Endothelial cell of umbilical vein (primary cell): Measurements from ENCODE around the gene NMT2. TPM values are rescaled to one million over a fixed set of nuclear protein-coding genes. Genes with fewer than 3 reads are reported as not detected.

Experiments
- BruUV-seq: library from RNA; stranded (reverse); fragments of 400-500 nt; replicated peaks from 2 replicates; lab custom pipeline; 2021; lab: Mats Ljungman, UMichigan
- CTCF ChIA-PET: fragments of 300-600, 350-600 bp; sonication (Branson Sonifier 250); formaldehyde crosslinking; loops from one replicate; lab custom pipeline; 2021; ENCODE audit warnings: antibody characterized with exemption, inconsistent platforms; lab: Charles Lee
- POLR2A ChIA-PET: fragments of 300-600, 350-600 bp; sonication (Branson Sonifier 250); formaldehyde crosslinking; loops from one replicate; lab custom pipeline; 2021; ENCODE audit warnings: antibody characterized with exemption, inconsistent platforms; lab: Charles Lee
- DNase-seq: peaks from one replicate; pipeline ENCODE4 v3.0.0-alpha.2; 2011; ENCODE audit warnings: low read depth, low spot score
- FAIRE-seq: peaks from 2 replicates; lab custom pipeline; 2011; peaks lifted over from hg19 to GRCh38; lab: Jason Lieb, UNC
- H2AFZ ChIP-seq: 2 replicates; pipeline ENCODE4 v1.6.0; 2012; ENCODE audit warnings: low read depth, low read length, control low read depth, inconsistent platforms
- H3K27ac ChIP-seq: 2 replicates; pipeline ENCODE4 v1.5.1; 2011; ENCODE audit warnings: low read depth, mild to moderate bottlenecking, control low read depth, low read length, moderate library complexity; ENCODE audit not compliant: insufficient read depth
- H3K27me3 ChIP-seq, 2 experiments: 2 replicates each; pipeline versions ENCODE4 v1.6.0 to v1.6.1; 2011; ENCODE audit warnings: low read length in 2 of 2, mixed read lengths in 1 of 2; ENCODE audit not compliant: control insufficient read depth in 2 of 2, insufficient read depth in 2 of 2
- H3K36me3 ChIP-seq, 2 experiments: 2 replicates in 1 of 2; 3 replicates in 1 of 2; pipeline ENCODE4 v1.5.1; 2011; ENCODE audit warnings: low read length in 2 of 2, mild to moderate bottlenecking in 1 of 2, moderate library complexity in 1 of 2; ENCODE audit not compliant: control insufficient read depth in 2 of 2, insufficient read depth in 2 of 2; ENCODE audit errors: extremely low read depth in 1 of 2
- H3K4me1 ChIP-seq: 3 replicates; pipeline ENCODE4 v1.5.1; 2011; ENCODE audit warnings: mild to moderate bottlenecking, low read length; ENCODE audit not compliant: control insufficient read depth, insufficient read depth; ENCODE audit errors: extremely low read depth
- H3K4me2 ChIP-seq: 2 replicates; pipeline ENCODE4 v1.6.1; 2011; ENCODE audit warnings: low read length, control low read depth, mixed read lengths; ENCODE audit not compliant: insufficient read depth
- H3K4me3 ChIP-seq, 3 experiments: fragments of 200-600 bp in 1 of 3; sonication (generic), shearing (Covaris generic) in 1 of 3; replicated peaks in 1 of 3; 2 replicates each; pipeline ENCODE4 v1.5.1; 2011 to 2016; ENCODE audit warnings: control low read depth in 3 of 3, low read length in 3 of 3, mild to moderate bottlenecking in 2 of 3, inconsistent platforms in 1 of 3, low read depth in 1 of 3, moderate library complexity in 1 of 3; ENCODE audit not compliant: insufficient read depth in 1 of 3
- H3K79me2 ChIP-seq: 2 replicates; pipeline ENCODE4 v1.6.0; 2012; ENCODE audit warnings: low read length, inconsistent platforms; ENCODE audit not compliant: control insufficient read depth, insufficient read depth
- H3K9ac ChIP-seq: replicated peaks from 2 replicates; pipeline ENCODE3; 2011; ENCODE audit warnings: low read length, control low read depth; ENCODE audit not compliant: insufficient read depth; ENCODE audit errors: extremely low read depth
- H3K9me1 ChIP-seq: replicated peaks from 3 replicates; pipeline ENCODE4 v1.6.0; 2011; ENCODE audit warnings: mild to moderate bottlenecking, low read length; ENCODE audit not compliant: control insufficient read depth, insufficient read depth; ENCODE audit errors: extremely low read depth
- H3K9me3 ChIP-seq: replicated peaks from 2 replicates; pipeline ENCODE4 v1.5.1; 2012; ENCODE audit warnings: low read length, inconsistent platforms; ENCODE audit not compliant: control insufficient read depth, insufficient read depth
- H4K20me1 ChIP-seq: replicated peaks from 2 replicates; pipeline ENCODE3; 2011; ENCODE audit warnings: mild to moderate bottlenecking, low read length; ENCODE audit not compliant: control insufficient read depth, insufficient read depth; ENCODE audit errors: extremely low read depth
- CTCF ChIP-seq, 2 donors: IDR thresholded peaks; 1 replicate in 1 of 2; 2 replicates in 1 of 2; pipeline ENCODE4 v1.5.1; 2011; ENCODE audit warnings: low read length in 2 of 2, mild to moderate bottlenecking in 2 of 2, moderate library complexity in 2 of 2, control low read depth in 1 of 2, inconsistent platforms in 1 of 2, low read depth in 1 of 2; ENCODE audit not compliant: insufficient read depth in 1 of 2; ENCODE audit errors: extremely low read depth in 1 of 2
- EZH2 ChIP-seq: IDR thresholded peaks from 2 replicates; pipeline ENCODE4 v1.6.1; 2012; ENCODE audit warnings: borderline replicate concordance, low read depth, mild to moderate bottlenecking, moderate library complexity, low read length, inconsistent platforms; ENCODE audit not compliant: severe bottlenecking
- FOS ChIP-seq: IDR thresholded peaks from 2 replicates; pipeline ENCODE4 v1.6.1; 2011; ENCODE audit warnings: mild to moderate bottlenecking, low read length, moderate library complexity, borderline replicate concordance; ENCODE audit not compliant: insufficient read depth
- GATA2 ChIP-seq: IDR thresholded peaks from 2 replicates; pipeline ENCODE4 v1.7.0; 2011; ENCODE audit warnings: low read depth, mild to moderate bottlenecking, moderate library complexity, mixed read lengths, low read length; ENCODE audit not compliant: insufficient read length, insufficient read depth
- JUN ChIP-seq: IDR thresholded peaks from 2 replicates; pipeline ENCODE4 v1.6.1; 2011; ENCODE audit warnings: borderline replicate concordance, low read depth; ENCODE audit not compliant: insufficient read length, insufficient read depth
- MYC ChIP-seq: IDR thresholded peaks from one replicate; pipeline ENCODE4 v1.6.1; 2011; ENCODE audit warnings: mild to moderate bottlenecking, low read depth, low read length
- POLR2A ChIP-seq: IDR thresholded peaks from 2 replicates; pipeline ENCODE4 v1.6.1; 2012; ENCODE audit warnings: low read depth, mild to moderate bottlenecking, control low read depth, low read length
- POLR2AphosphoS5 ChIP-seq: IDR thresholded peaks from 2 replicates; pipeline ENCODE4 v1.6.1; 2012; ENCODE audit warnings: low read depth, mild to moderate bottlenecking, control low read depth, low read length, moderate library complexity; ENCODE audit not compliant: insufficient read depth
- dilution Hi-C: fragments of 300-500 bp; cut with MboI; formaldehyde crosslinking; loops from one replicate; pipeline ENCODE4 v1.15.0; 2019; ENCODE audit warnings: low sequenced_read_pairs; ENCODE audit not compliant: extremely low pct_ligation_motif_present
- intact Hi-C: fragments of 100-400 bp; cut with micrococcal nuclease; formaldehyde crosslinking; loops from one replicate; pipeline ENCODE4 v1.10.0; 2022
- polyA plus RNA-seq, 4 experiments: library from polyadenylated mRNA; depleted of rRNA in 3 of 4; stranded (reverse) in 3 of 4; unstranded in 1 of 4; fragments of >200 nt; gene quantifications; 2 replicates each; pipeline versions ENCODE4 v1.2.1 to v1.2.3, GENCODE V29; 2011 to 2012; ENCODE audit warnings: missing spikeins in 1 of 4
- total RNA-seq: library from RNA; stranded (reverse); gene quantifications from 2 replicates; pipeline ENCODE4 v1.2.3, GENCODE V29; 2021
- TF ChIP-seq, protein P1 (sequence below): IDR thresholded peaks from 2 replicates; pipeline ENCODE4 v1.6.1; 2011; ENCODE audit not compliant: insufficient read depth, insufficient read length

Gene NMT2
- total and polyA plus RNA-seq, 2 donors (not counting 3 experiments of a cell fraction or from before 2014, with no cell fraction given) = 39.0 to 109 TPM

DNA sequence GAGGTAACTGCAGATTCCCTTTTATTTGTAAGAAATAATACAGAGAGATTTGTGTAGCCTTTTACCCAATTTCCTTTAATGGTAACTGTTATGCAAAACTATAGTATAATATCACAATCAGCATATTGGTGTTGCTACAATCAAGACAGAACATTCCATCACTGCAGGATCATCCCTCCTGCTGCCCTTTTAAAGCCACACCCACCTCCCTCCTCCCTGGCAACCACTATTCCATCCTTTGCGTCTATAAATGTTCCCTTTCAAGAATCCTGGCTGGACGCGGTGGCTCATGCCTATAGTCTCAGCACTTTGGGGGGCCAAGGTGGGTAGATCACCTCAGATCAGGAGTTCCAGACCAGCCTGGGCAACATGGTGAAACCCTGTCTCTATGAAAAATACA, 93.1 kb downstream of the NMT2 start:
- Histone ChIP-seq H3K9me1 (no peaks in the 10 kb centered on the region), H3K9ac (no peak overlapping the region), H2AFZ (no peak overlapping the region), H3K4me1 (no peaks in the 10 kb centered on the region), H3K36me3 (no peaks in the 10 kb centered on the region), H3K4me2 (no peak overlapping the region), H4K20me1 (no peaks in the 10 kb centered on the region), H3K27ac (no peak overlapping the region), H3K79me2 (no peaks in the 10 kb centered on the region), H3K4me3 (no peak overlapping the region), H3K9me3 (no peaks in the 10 kb centered on the region), H3K27me3 (no peaks in the 10 kb centered on the region)
- FAIRE-seq (no peak), DNase-seq (no peak)
- no TSS peak for BruUV-seq
- POLR2A ChIA-PET = no interaction called here
- CTCF ChIA-PET = no interaction called here
- TF ChIP-seq, protein P1, sequence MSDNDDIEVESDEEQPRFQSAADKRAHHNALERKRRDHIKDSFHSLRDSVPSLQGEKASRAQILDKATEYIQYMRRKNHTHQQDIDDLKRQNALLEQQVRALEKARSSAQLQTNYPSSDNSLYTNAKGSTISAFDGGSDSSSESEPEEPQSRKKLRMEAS = no peak
- TF ChIP-seq FOS (no peak), POLR2A (no peak), JUN (no peak), CTCF (IDR thresholded peaks at IDR 0.05; ENCODE audit: extremely low read depth in 1 of 2, insufficient read depth in 1 of 2, low read depth in 1 of 2, low read length in 2 of 2) (no peak), EZH2 (no peak), MYC (no peak), GATA2 (no peak), POLR2AphosphoS5 (no peak)
- intact Hi-C loops = no loop called here
- dilution Hi-C loops = no loop called here
